ENCODE data around the gene ACAP1.

- TF ChIP-seq CTCF (conservative IDR thresholded peaks at IDR 0.05 in 1 of 2, IDR thresholded peaks at IDR 0.05 in 1 of 2; ENCODE audit: low read depth in 1 of 2, low read length in 2 of 2) = no peak
- TF ChIP-seq EZH2 (IDR thresholded peaks at IDR 0.05; ENCODE audit: low read length, missing control alignments) = no peak
Measured at GRCh38 chr17:7363311-7363710, 27.0 kb downstream of the ACAP1 start.
